H9 (cell line): ENCODE data around the gene PEMT. TPM values are rescaled to one million over a fixed set of nuclear protein-coding genes. Genes with fewer than 3 reads are reported as not detected.

Source experiments
- DNase-seq: peaks from one replicate; pipeline ENCODE4 v3.0.0-alpha.2; 2017
- H2AFZ ChIP-seq: one replicate; pipeline ENCODE4 v1.6.1; 2013; ENCODE audit warnings: mild to moderate bottlenecking, low read length, control low read depth, moderate library complexity
- H2AK5ac ChIP-seq: 2 replicates; pipeline ENCODE4 v1.6.1; 2013; ENCODE audit warnings: low read length, control low read depth, mixed read lengths; ENCODE audit not compliant: insufficient read length
- H2BK120ac ChIP-seq: one replicate; pipeline ENCODE4 v1.6.1; 2013; ENCODE audit warnings: low read depth, mild to moderate bottlenecking, low read length, control low read depth, inconsistent platforms; ENCODE audit not compliant: poor library complexity, severe bottlenecking
- H2BK12ac ChIP-seq: 2 replicates; pipeline ENCODE4 v1.6.1; 2013; ENCODE audit warnings: low read length, control low read depth, mixed read lengths, low read depth; ENCODE audit not compliant: insufficient read length
- H2BK15ac ChIP-seq: 2 replicates; pipeline ENCODE4 v1.6.1; 2013; ENCODE audit warnings: low read depth, low read length, control low read depth
- H2BK20ac ChIP-seq: one replicate; pipeline ENCODE4 v1.6.1; 2013; ENCODE audit warnings: low read depth, mild to moderate bottlenecking, low read length, control low read depth, inconsistent platforms; ENCODE audit not compliant: poor library complexity, severe bottlenecking
- H2BK5ac ChIP-seq: 2 replicates; pipeline ENCODE4 v1.6.1; 2013; ENCODE audit warnings: low read length, control low read depth, mixed read lengths; ENCODE audit not compliant: insufficient read length
- H3K14ac ChIP-seq: 2 replicates; pipeline ENCODE4 v1.6.1; 2013; ENCODE audit warnings: low read length, control low read depth; ENCODE audit not compliant: insufficient read depth
- H3K18ac ChIP-seq: 2 replicates; pipeline ENCODE4 v1.6.1; 2013; ENCODE audit warnings: low read depth, mild to moderate bottlenecking, mixed read lengths, low read length, control low read depth; ENCODE audit not compliant: insufficient read length
- H3K23ac ChIP-seq: 2 replicates; pipeline ENCODE4 v1.6.1; 2013; ENCODE audit warnings: low read length, control low read depth, mixed read lengths, low read depth; ENCODE audit not compliant: insufficient read length
- H3K23me2 ChIP-seq: 2 replicates; pipeline ENCODE4 v1.6.1; 2013; ENCODE audit warnings: low read depth, mild to moderate bottlenecking, mixed read lengths, low read length, control low read depth; ENCODE audit not compliant: insufficient read length, poor library complexity, severe bottlenecking
- H3K27ac ChIP-seq: 2 replicates; pipeline ENCODE4 v1.5.1; 2013; ENCODE audit warnings: low read length, control low read depth, mixed read lengths, low read depth; ENCODE audit not compliant: insufficient read length
- H3K27me3 ChIP-seq: 2 replicates; pipeline ENCODE4 v1.6.1; 2013; ENCODE audit warnings: low read length, control low read depth, inconsistent platforms; ENCODE audit not compliant: insufficient read depth
- H3K4ac ChIP-seq: 2 replicates; pipeline ENCODE4 v1.6.1; 2013; ENCODE audit warnings: low read depth, mild to moderate bottlenecking, control low read depth, inconsistent platforms, low read length, moderate library complexity
- H3K4me1 ChIP-seq: 2 replicates; pipeline ENCODE4 v1.6.1; 2013; ENCODE audit warnings: low read length, control low read depth, inconsistent platforms; ENCODE audit not compliant: insufficient read depth
- H3K4me2 ChIP-seq: 2 replicates; pipeline ENCODE4 v1.6.1; 2013; ENCODE audit warnings: low read length, control low read depth, mixed read lengths; ENCODE audit not compliant: insufficient read length, insufficient read depth
- H3K56ac ChIP-seq: 2 replicates; pipeline ENCODE4 v1.6.1; 2013; ENCODE audit warnings: low read depth, mild to moderate bottlenecking, mixed read lengths, low read length, control low read depth; ENCODE audit not compliant: insufficient read length
- H3K79me1 ChIP-seq: 2 replicates; pipeline ENCODE4 v1.6.1; 2013; ENCODE audit warnings: low read depth, mild to moderate bottlenecking, moderate library complexity, low read length, control low read depth, inconsistent platforms; ENCODE audit not compliant: insufficient read depth, poor library complexity, severe bottlenecking
- H3K79me2 ChIP-seq: 2 replicates; pipeline ENCODE4 v1.6.1; 2013; ENCODE audit warnings: low read length, control low read depth, inconsistent platforms; ENCODE audit not compliant: insufficient read depth
- H3K9ac ChIP-seq: 2 replicates; pipeline ENCODE4 v1.6.1; 2013; ENCODE audit warnings: low read length, control low read depth, mixed read lengths; ENCODE audit not compliant: insufficient read length; ENCODE audit errors: extremely low read depth
- H3K9me3 ChIP-seq: one replicate; pipeline ENCODE4 v1.6.1; 2013; ENCODE audit warnings: low read depth, low read length, inconsistent platforms; ENCODE audit not compliant: control insufficient read depth
- H3T11ph ChIP-seq: one replicate; pipeline ENCODE4 v1.6.1; 2013; ENCODE audit warnings: mild to moderate bottlenecking, low read length, control low read depth, inconsistent platforms
- H4K20me1 ChIP-seq: one replicate; pipeline ENCODE4 v1.6.1; 2013; ENCODE audit not compliant: control insufficient read depth, insufficient read length, insufficient read depth
- H4K5ac ChIP-seq: 2 replicates; pipeline ENCODE4 v1.6.1; 2013; ENCODE audit warnings: low read depth, mild to moderate bottlenecking, mixed read lengths, low read length, control low read depth; ENCODE audit not compliant: insufficient read length
- H4K8ac ChIP-seq: replicated peaks from 2 replicates; pipeline ENCODE4 v1.6.1; 2013; ENCODE audit warnings: low read length, control low read depth, mixed read lengths, low read depth; ENCODE audit not compliant: insufficient read length
- H4K91ac ChIP-seq: 2 replicates; pipeline ENCODE4 v1.6.1; 2013; ENCODE audit warnings: low read depth, mild to moderate bottlenecking, moderate library complexity, mixed read lengths, low read length, control low read depth; ENCODE audit not compliant: insufficient read length
- H3K27ac Mint-ChIP-seq, 3 experiments: 2 replicates in 2 of 3; 3 replicates in 1 of 3; pipeline ENCODE4 v1.8.0; 2020 to 2021; ENCODE audit warnings: mixed read lengths in 3 of 3, mild to moderate bottlenecking in 1 of 3, moderate library complexity in 1 of 3
- H3K27me3 Mint-ChIP-seq: 2 replicates; pipeline ENCODE4 v1.8.0; 2021; ENCODE audit warnings: low read depth, mild to moderate bottlenecking, moderate library complexity, mixed read lengths
- H3K36me3 Mint-ChIP-seq, 3 experiments: 2 replicates in 2 of 3; 3 replicates in 1 of 3; pipeline ENCODE4 v1.8.0; 2020 to 2021; ENCODE audit warnings: low read depth in 3 of 3, mixed read lengths in 3 of 3; ENCODE audit not compliant: insufficient read depth in 1 of 3
- H3K4me1 Mint-ChIP-seq, 2 experiments: 2 replicates each; pipeline ENCODE4 v1.8.0; 2020; ENCODE audit warnings: mixed read lengths in 2 of 2
- H3K4me3 Mint-ChIP-seq, 2 experiments: 2 replicates in 1 of 2; 3 replicates in 1 of 2; pipeline ENCODE4 v1.8.0; 2020 to 2021; ENCODE audit warnings: mild to moderate bottlenecking in 2 of 2, mixed read lengths in 2 of 2, moderate library complexity in 1 of 2
- H3K9me3 Mint-ChIP-seq, 2 experiments: 2 replicates in 1 of 2; 3 replicates in 1 of 2; pipeline ENCODE4 v1.8.0; 2020; ENCODE audit warnings: mild to moderate bottlenecking in 2 of 2, mixed read lengths in 2 of 2, moderate library complexity in 1 of 2
- WGBS: extraction: QIAGEN DNeasy Blood & Tissue Kit; methylation state at CpG from one replicate; pipeline ENCODE4 v1.1.7; 2013; ENCODE audit warnings: missing lambda C conversion rate, low lambda C conversion rate, mixed read lengths; ENCODE audit not compliant: insufficient read length; ENCODE audit errors: extremely low coverage; 5-methylcytosine and 5-hydroxymethylcytosine counted together
- total RNA-seq: library from RNA; stranded (reverse); gene quantifications from 2 replicates; pipeline ENCODE4 v1.2.1, GENCODE V29; 2021
- TF ChIP-seq, protein P1 (sequence below): fragments of 200-600 bp; sonication (generic); conservative IDR thresholded peaks from 3 replicates; pipeline ENCODE4 v1.8.0; 2021; ENCODE audit warnings: antibody characterized with exemption, mild to moderate bottlenecking

The PEMT gene
- total RNA-seq, 1 experiment from 2014 or later: 63.2 TPM

DNA sequence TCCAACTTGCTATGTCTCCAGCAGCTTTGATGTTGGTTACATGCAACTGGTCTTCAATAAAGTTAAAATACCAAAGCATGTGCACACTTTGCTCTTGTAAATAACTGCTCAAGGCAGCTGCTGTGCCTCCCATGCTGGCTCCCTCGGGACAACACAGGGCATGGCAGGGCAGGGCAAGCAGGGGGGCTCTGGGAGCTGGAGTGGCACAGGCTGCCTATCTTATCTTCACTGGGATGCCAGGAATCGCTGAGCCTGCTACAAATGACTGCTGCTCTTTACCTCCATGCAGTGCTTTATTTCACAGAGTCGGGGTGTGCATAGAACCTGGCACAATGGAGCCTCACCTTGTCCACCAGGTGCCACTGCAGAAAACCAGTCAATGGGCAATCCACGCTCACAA, 21.8 kb downstream of the PEMT start:
- H2BK20ac ChIP-seq: no peak overlapping the region
- no peak overlapping the region for H2BK120ac ChIP-seq
- no peaks in the 10 kb centered on the region for H3K79me1 ChIP-seq
- H3T11ph ChIP-seq: no peak overlapping the region
- TF ChIP-seq, protein P1, sequence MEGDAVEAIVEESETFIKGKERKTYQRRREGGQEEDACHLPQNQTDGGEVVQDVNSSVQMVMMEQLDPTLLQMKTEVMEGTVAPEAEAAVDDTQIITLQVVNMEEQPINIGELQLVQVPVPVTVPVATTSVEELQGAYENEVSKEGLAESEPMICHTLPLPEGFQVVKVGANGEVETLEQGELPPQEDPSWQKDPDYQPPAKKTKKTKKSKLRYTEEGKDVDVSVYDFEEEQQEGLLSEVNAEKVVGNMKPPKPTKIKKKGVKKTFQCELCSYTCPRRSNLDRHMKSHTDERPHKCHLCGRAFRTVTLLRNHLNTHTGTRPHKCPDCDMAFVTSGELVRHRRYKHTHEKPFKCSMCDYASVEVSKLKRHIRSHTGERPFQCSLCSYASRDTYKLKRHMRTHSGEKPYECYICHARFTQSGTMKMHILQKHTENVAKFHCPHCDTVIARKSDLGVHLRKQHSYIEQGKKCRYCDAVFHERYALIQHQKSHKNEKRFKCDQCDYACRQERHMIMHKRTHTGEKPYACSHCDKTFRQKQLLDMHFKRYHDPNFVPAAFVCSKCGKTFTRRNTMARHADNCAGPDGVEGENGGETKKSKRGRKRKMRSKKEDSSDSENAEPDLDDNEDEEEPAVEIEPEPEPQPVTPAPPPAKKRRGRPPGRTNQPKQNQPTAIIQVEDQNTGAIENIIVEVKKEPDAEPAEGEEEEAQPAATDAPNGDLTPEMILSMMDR: no peak
- WGBS: no CpG with 5 or more reads among the region's 4 CpGs
- H3K18ac ChIP-seq: no peak overlapping the region
- no peak overlapping the region for H2BK15ac ChIP-seq
- H4K8ac ChIP-seq: no peak overlapping the region
- no peaks in the 10 kb centered on the region for H3K23me2 ChIP-seq
- no peaks in the 10 kb centered on the region for H3K9me3 ChIP-seq
- H2BK12ac ChIP-seq: no peak overlapping the region
- no peak overlapping the region for H4K91ac ChIP-seq
- H3K4ac ChIP-seq: no peak overlapping the region
- no peak overlapping the region for H3K9ac ChIP-seq
- no peak overlapping the region for H3K23ac ChIP-seq
- no peaks in the 10 kb centered on the region; the same call in 1 of the 2 replicates for H3K27me3 Mint-ChIP-seq
- H3K4me3 Mint-ChIP-seq: peak overlapping the region in 1 of 2 experiments; percentile 23; a peak in 1 of 5 replicates
- H3K4me1 ChIP-seq: peaks cover 2% of the 10 kb centered on the region; the same call in 1 of the 2 replicates
- no peak for DNase-seq
- H3K79me2 ChIP-seq: no peaks in the 10 kb centered on the region
- H3K4me2 ChIP-seq: no peak overlapping the region
- H3K36me3 Mint-ChIP-seq: peaks cover 0 to 5% (median 0%) of the 10 kb centered on the region in 3 experiments; a peak in 5 of 7 replicates
- no peak overlapping the region for H2AFZ ChIP-seq
- H3K9me3 Mint-ChIP-seq: no peaks in the 10 kb centered on the region; a peak in 1 of 5 replicates
- 0 out of 7 replicates have a peak overlapping the region, but pooled peaks of 1 of the 3 experiments have one; percentile 16 for H3K27ac Mint-ChIP-seq
- no peak overlapping the region for H3K14ac ChIP-seq
- no peak overlapping the region for H3K27ac ChIP-seq
- H2BK5ac ChIP-seq: no peak overlapping the region
- H2AK5ac ChIP-seq: no peak overlapping the region
- no peak overlapping the region for H3K56ac ChIP-seq
- H3K4me1 Mint-ChIP-seq: peaks cover 19 to 32% of the 10 kb centered on the region in 2 experiments
- H4K20me1 ChIP-seq: no peaks in the 10 kb centered on the region
- no peaks in the 10 kb centered on the region for H3K27me3 ChIP-seq
- no peak overlapping the region for H4K5ac ChIP-seq
